Loucy (cell line): ENCODE results near the gene NGEF.

Experiments used
- H2AFZ ChIP-seq: fragments of 200-600 bp; sonication (generic); 2 replicates; pipeline ENCODE4 v1.6.0; 2016; ENCODE audit warnings: antibody characterized with exemption, mild to moderate bottlenecking, low read length, moderate library complexity
- H3F3A ChIP-seq: fragments of 200-600 bp; 2 replicates; pipeline ENCODE4 v1.6.0; 2016; ENCODE audit warnings: antibody characterized with exemption, low read depth, mild to moderate bottlenecking
- H3K27me3 ChIP-seq: fragments of 200-600 bp; sonication (generic); 2 replicates; pipeline ENCODE4 v1.6.1; 2014; ENCODE audit warnings: low read length, mild to moderate bottlenecking; ENCODE audit not compliant: insufficient read depth, poor library complexity, severe bottlenecking
- H3K36me3 ChIP-seq: fragments of 200-600 bp; sonication (generic); 2 replicates; pipeline ENCODE4 v1.6.1; 2016; ENCODE audit warnings: low read length; ENCODE audit not compliant: insufficient read depth
- H3K4me1 ChIP-seq: fragments of 200-600 bp; sonication (generic); 2 replicates; pipeline ENCODE4 v1.5.1; 2014; ENCODE audit warnings: low read length, mild to moderate bottlenecking; ENCODE audit not compliant: insufficient read depth, poor library complexity, severe bottlenecking
- H3K4me2 ChIP-seq: fragments of 200-600 bp; sonication (generic); 2 replicates; pipeline ENCODE4 v1.6.0; 2014; ENCODE audit warnings: antibody characterized with exemption, low read length, low read depth, mild to moderate bottlenecking; ENCODE audit not compliant: poor library complexity, severe bottlenecking
- H3K4me3 ChIP-seq: fragments of 200-600 bp; sonication (generic); 2 replicates; pipeline ENCODE4 v1.5.1; 2014; ENCODE audit warnings: low read length, mild to moderate bottlenecking, mixed read lengths; ENCODE audit not compliant: poor library complexity, severe bottlenecking
- H3K79me2 ChIP-seq: fragments of 200-600 bp; sonication (generic); 2 replicates; pipeline ENCODE4 v1.6.1; 2014; ENCODE audit warnings: low read length; ENCODE audit not compliant: insufficient read depth
- H3K9ac ChIP-seq: fragments of 200-600 bp; sonication (generic); 2 replicates; pipeline ENCODE4 v1.6.0; 2014; ENCODE audit warnings: mild to moderate bottlenecking, low read depth, low read length, moderate library complexity; ENCODE audit not compliant: poor library complexity, severe bottlenecking
- H3K9me2 ChIP-seq: fragments of 200-600 bp; sonication (generic); replicated peaks from 2 replicates; pipeline ENCODE4 v1.6.1; 2016; ENCODE audit warnings: low read depth, low read length, mixed read lengths
- H3K9me3 ChIP-seq: fragments of 200-600 bp; sonication (generic); 2 replicates; pipeline ENCODE4 v1.6.1; 2014; ENCODE audit warnings: mild to moderate bottlenecking, antibody characterized with exemption, low read length, low read depth; ENCODE audit not compliant: insufficient read depth
- H4K20me1 ChIP-seq: fragments of 200-600 bp; sonication (generic); 2 replicates; pipeline ENCODE4 v1.6.0; 2014; ENCODE audit warnings: antibody characterized with exemption, low read length, mild to moderate bottlenecking; ENCODE audit not compliant: insufficient read depth, poor library complexity, severe bottlenecking
- CTCF ChIP-seq: fragments of 200-600 bp; sonication (generic); conservative IDR thresholded peaks from 2 replicates; pipeline ENCODE4 v1.5.1; 2014; ENCODE audit warnings: mild to moderate bottlenecking, antibody characterized with exemption, low read length
- EZH2phosphoT487 ChIP-seq: fragments of 200-600 bp; IDR thresholded peaks from 2 replicates; pipeline ENCODE4 v1.6.1; 2018; ENCODE audit warnings: antibody characterized with exemption, mild to moderate bottlenecking, moderate library complexity, borderline replicate concordance

NGEF gene

DNA sequence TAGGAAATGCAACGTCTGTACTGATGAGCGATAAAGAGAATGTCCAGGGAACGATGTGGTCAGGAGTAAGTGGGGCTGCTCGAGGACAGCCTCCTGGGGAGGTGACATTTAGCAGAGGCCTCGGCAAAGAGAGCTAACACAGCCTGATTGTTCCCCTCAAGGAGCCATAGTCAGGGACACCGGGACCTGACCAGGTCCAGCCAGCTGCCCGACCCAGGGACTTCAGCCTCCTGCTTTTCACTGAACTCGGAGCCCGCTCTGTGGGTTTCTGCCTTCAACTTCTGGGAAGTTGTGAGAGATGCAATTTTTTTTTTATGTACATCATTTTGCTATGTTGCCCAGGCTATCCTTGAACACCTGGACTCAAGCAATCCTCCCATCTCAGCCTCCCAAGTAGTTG is 29.5 kb upstream of the NGEF start:
- H3K9ac ChIP-seq: no peak overlapping the region
- H3K79me2 ChIP-seq: no peaks in the 10 kb centered on the region
- no peak overlapping the region for H3K4me2 ChIP-seq
- no peaks in the 10 kb centered on the region for H3K27me3 ChIP-seq
- no peaks in the 10 kb centered on the region for H4K20me1 ChIP-seq
- no peak for TF ChIP-seq CTCF
- no peak for TF ChIP-seq EZH2phosphoT487
- no peaks in the 10 kb centered on the region for H3K9me2 ChIP-seq
- no peaks in the 10 kb centered on the region for H3F3A ChIP-seq
- H3K4me3 ChIP-seq: no peak overlapping the region
- no peaks in the 10 kb centered on the region for H3K9me3 ChIP-seq
- no peak overlapping the region for H2AFZ ChIP-seq
- no peaks in the 10 kb centered on the region for H3K4me1 ChIP-seq
- H3K36me3 ChIP-seq: no peaks in the 10 kb centered on the region

DNA sequence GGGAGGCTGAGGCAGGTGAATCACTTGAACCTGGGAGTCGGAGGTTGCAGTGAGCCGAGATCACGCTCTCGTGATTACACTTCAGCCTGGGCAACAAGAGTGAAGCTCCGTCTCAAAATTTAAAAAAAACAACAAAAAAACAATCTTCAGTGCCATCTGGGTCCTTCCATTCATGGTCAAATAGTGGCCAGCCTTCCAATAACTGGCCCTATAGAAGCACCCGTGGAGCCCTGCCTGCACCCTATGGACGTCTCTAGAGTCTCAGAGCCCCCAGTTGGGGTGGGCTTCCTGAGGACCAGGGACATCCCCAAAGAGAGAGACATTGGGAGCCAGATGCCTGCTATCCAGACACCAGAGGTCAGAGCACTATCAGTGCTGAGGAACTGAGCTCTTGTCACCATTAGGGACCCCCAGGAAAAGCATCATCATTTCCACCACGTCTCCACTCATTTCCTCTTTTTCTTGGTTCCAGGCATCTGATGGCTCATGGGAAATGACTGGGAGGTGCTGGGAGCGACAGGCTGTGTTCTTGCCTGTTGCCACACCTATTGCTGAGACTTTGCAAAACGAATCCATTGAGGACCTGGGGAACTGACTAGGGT is 28.8 kb upstream of the NGEF start:
- Histone ChIP-seq H4K20me1 (no peaks in the 10 kb centered on the region), H3K4me1 (no peaks in the 10 kb centered on the region), H3K27me3 (no peaks in the 10 kb centered on the region), H3K79me2 (no peaks in the 10 kb centered on the region), H3K9me3 (no peaks in the 10 kb centered on the region), H3K36me3 (no peaks in the 10 kb centered on the region), H3K9ac (no peak overlapping the region), H3K4me2 (no peak overlapping the region), H3K9me2 (no peaks in the 10 kb centered on the region), H3K4me3 (no peak overlapping the region), H2AFZ (no peak overlapping the region), H3F3A (no peaks in the 10 kb centered on the region)
- TF ChIP-seq EZH2phosphoT487 (no peak), CTCF (no peak)

DNA sequence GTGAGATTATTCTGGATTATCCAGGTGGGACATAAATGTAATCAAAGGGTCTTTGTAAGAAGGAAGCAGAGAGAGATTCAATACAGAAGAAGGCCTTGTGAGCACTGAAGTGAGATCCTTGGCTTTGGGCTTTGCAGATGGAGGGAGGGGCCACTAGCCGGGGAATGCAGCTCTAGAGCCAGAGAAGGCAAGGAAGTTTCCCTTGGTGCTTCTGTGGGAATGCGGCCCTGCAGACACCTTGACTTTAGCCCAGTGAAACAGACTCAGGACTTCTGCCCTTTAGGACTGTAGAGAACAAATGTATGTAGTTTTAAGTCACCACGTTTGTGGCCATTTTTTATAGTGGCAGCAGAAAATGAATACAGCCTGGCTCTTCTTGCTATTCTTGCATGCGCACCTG is 27.5 kb upstream of the NGEF start:
- no peaks in the 10 kb centered on the region for H3K36me3 ChIP-seq
- TF ChIP-seq EZH2phosphoT487 (no peak), CTCF (no peak)
- H3K4me3 ChIP-seq: no peak overlapping the region
- H3K27me3 ChIP-seq: no peaks in the 10 kb centered on the region
- no peaks in the 10 kb centered on the region for H4K20me1 ChIP-seq
- no peaks in the 10 kb centered on the region for H3K9me3 ChIP-seq
- H3K4me2 ChIP-seq: no peak overlapping the region
- no peaks in the 10 kb centered on the region for H3K9me2 ChIP-seq
- no peaks in the 10 kb centered on the region for H3K4me1 ChIP-seq
- H3K79me2 ChIP-seq: no peaks in the 10 kb centered on the region
- H3F3A ChIP-seq: no peaks in the 10 kb centered on the region
- no peak overlapping the region for H3K9ac ChIP-seq
- H2AFZ ChIP-seq: no peak overlapping the region
